Osteoblast (primary cell): ENCODE data around the gene LRRN2. TPM values are rescaled to one million over a fixed set of nuclear protein-coding genes. Genes with fewer than 3 reads are reported as not detected.

Experiments
- DNase-seq: peaks from one replicate; pipeline ENCODE4 v3.0.0; 2011; ENCODE audit warnings: low spot score, mixed read lengths; ENCODE audit not compliant: insufficient read length; ENCODE audit errors: missing footprints
- H2AFZ ChIP-seq: 2 replicates; pipeline ENCODE4 v1.6.0; 2011; ENCODE audit warnings: mild to moderate bottlenecking, low read length
- H3K27ac ChIP-seq: 2 replicates; pipeline ENCODE4 v1.5.1; 2011; ENCODE audit warnings: mild to moderate bottlenecking, low read depth, low read length, moderate library complexity
- H3K27me3 ChIP-seq: 2 replicates; pipeline ENCODE4 v1.6.0; 2012; ENCODE audit warnings: mild to moderate bottlenecking, control low read depth, inconsistent platforms, low read length, moderate library complexity; ENCODE audit not compliant: insufficient read depth
- H3K36me3 ChIP-seq: 2 replicates; pipeline ENCODE4 v1.5.1; 2011; ENCODE audit warnings: mild to moderate bottlenecking, low read length, control low read depth, moderate library complexity; ENCODE audit not compliant: insufficient read depth
- H3K4me1 ChIP-seq: 2 replicates; pipeline ENCODE4 v1.5.1; 2011; ENCODE audit warnings: mild to moderate bottlenecking, low read length, control low read depth, moderate library complexity; ENCODE audit not compliant: insufficient read depth
- H3K4me2 ChIP-seq: 2 replicates; pipeline ENCODE4 v1.6.0; 2011; ENCODE audit warnings: mild to moderate bottlenecking, low read length; ENCODE audit not compliant: insufficient read depth
- H3K4me3 ChIP-seq: fragments of 200-600 bp; sonication (generic); 3 replicates; pipeline ENCODE4 v1.5.1; 2012; ENCODE audit warnings: mild to moderate bottlenecking, low read length, inconsistent platforms; ENCODE audit not compliant: insufficient read depth
- H3K79me2 ChIP-seq: 2 replicates; pipeline ENCODE4 v1.6.0; 2012; ENCODE audit warnings: mild to moderate bottlenecking, low read length, control low read depth, inconsistent platforms; ENCODE audit not compliant: insufficient read depth
- H3K9me3 ChIP-seq: 2 replicates; pipeline ENCODE4 v1.5.1; 2011; ENCODE audit warnings: low read depth, low read length, control low read depth
- H4K20me1 ChIP-seq: 2 replicates; pipeline ENCODE4 v1.6.0; 2012; ENCODE audit warnings: mild to moderate bottlenecking, low read length, control low read depth; ENCODE audit not compliant: insufficient read depth
- CTCF ChIP-seq: IDR thresholded peaks from 2 replicates; pipeline ENCODE4 v1.5.1; 2011; ENCODE audit warnings: mild to moderate bottlenecking, low read depth, low read length, moderate library complexity; ENCODE audit errors: extremely low read depth
- total RNA-seq: library from RNA; depleted of rRNA; stranded (reverse); fragments of >200 nt; gene quantifications from 2 replicates; pipeline ENCODE4 v1.2.3, GENCODE V29; 2012

Gene LRRN2
- total RNA-seq, 1 donor = under 0.01 TPM

GRCh38 chr1:204589409-204590038 lies 96.0 kb downstream of the LRRN2 start:
- DNase-seq = no peak
- Histone ChIP-seq H3K9me3 (no peaks in the 10 kb centered on the region), H3K4me1 (peaks cover 14% of the 10 kb centered on the region), H3K27ac (no peak overlapping the region), H2AFZ (no peak overlapping the region), H3K79me2 (no peaks in the 10 kb centered on the region), H3K36me3 (no peaks in the 10 kb centered on the region), H3K4me2 (no peak overlapping the region), H3K27me3 (no peaks in the 10 kb centered on the region), H4K20me1 (no peaks in the 10 kb centered on the region), H3K4me3 (no peak overlapping the region)
- TF ChIP-seq CTCF = no peak

GRCh38 chr1:204588826-204589225 lies 96.7 kb downstream of the LRRN2 start:
- Histone ChIP-seq H3K27ac (no peak overlapping the region), H3K9me3 (no peaks in the 10 kb centered on the region), H2AFZ (no peak overlapping the region), H3K27me3 (no peaks in the 10 kb centered on the region), H3K4me3 (no peak overlapping the region), H4K20me1 (no peaks in the 10 kb centered on the region), H3K79me2 (no peaks in the 10 kb centered on the region), H3K4me1 (peaks cover 14% of the 10 kb centered on the region), H3K4me2 (no peak overlapping the region), H3K36me3 (no peaks in the 10 kb centered on the region)
- DNase-seq = no peak
- TF ChIP-seq CTCF = no peak

- H3K9me3 ChIP-seq = no peaks in the 10 kb centered on the region
- H3K27ac ChIP-seq = no peak overlapping the region
- no peak for TF ChIP-seq CTCF
- DNase-seq = no peak
- H3K4me3 ChIP-seq = no peak overlapping the region
- no peaks in the 10 kb centered on the region for H3K36me3 ChIP-seq
- peaks cover 14% of the 10 kb centered on the region for H3K4me1 ChIP-seq
- H3K27me3 ChIP-seq = no peaks in the 10 kb centered on the region
- no peak overlapping the region for H3K4me2 ChIP-seq
- H3K79me2 ChIP-seq = no peaks in the 10 kb centered on the region
- H2AFZ ChIP-seq = no peak overlapping the region
- H4K20me1 ChIP-seq = no peaks in the 10 kb centered on the region
These were observed 97.9 kb downstream of the LRRN2 start for GRCh38 chr1:204587621-204588020.

- H3K9me3 ChIP-seq = no peaks in the 10 kb centered on the region
- H3K27me3 ChIP-seq = no peaks in the 10 kb centered on the region
- H3K27ac ChIP-seq = no peak overlapping the region
- TF ChIP-seq CTCF = no peak
- no peak for DNase-seq
- H2AFZ ChIP-seq = no peak overlapping the region
- no peaks in the 10 kb centered on the region for H3K4me1 ChIP-seq
- no peak overlapping the region for H3K4me3 ChIP-seq
- no peaks in the 10 kb centered on the region for H4K20me1 ChIP-seq
- no peaks in the 10 kb centered on the region for H3K36me3 ChIP-seq
- H3K4me2 ChIP-seq = no peak overlapping the region
- no peaks in the 10 kb centered on the region for H3K79me2 ChIP-seq
These were observed 100.7 kb downstream of the LRRN2 start for GRCh38 chr1:204584699-204585372.
